HepG2 (cell line): ENCODE results near the gene CDH12. TPM values are rescaled to one million over a fixed set of nuclear protein-coding genes. Genes with fewer than 3 reads are reported as not detected.

Source experiments
- ATAC-seq: fragments of 200-7000 bp; cut with Tn5 transposase; 3 replicates; pipeline ENCODE4 v1.9.1; 2020; ENCODE audit warnings: mild to moderate bottlenecking, moderate library complexity
- BruUV-seq: library from RNA; stranded (reverse); fragments of 400-500 nt; replicated peaks from 2 replicates; lab custom pipeline; 2021; lab: Mats Ljungman, UMichigan
- CTCF ChIA-PET: fragments of 300-600 bp; formaldehyde crosslinking; extraction: SDS; loops from one replicate; lab custom pipeline; 2021; ENCODE audit warnings: low total read pairs, inconsistent platforms, low intra/inter-chr PET ratio; lab: Yijun Ruan, JAX
- POLR2A ChIA-PET: fragments of 350-600 bp; sonication (Branson Sonifier 250); formaldehyde crosslinking; loops from one replicate; lab custom pipeline; 2020; ENCODE audit warnings: antibody characterized with exemption, inconsistent platforms; lab: Yijun Ruan, JAX
- DNase-seq: peaks from one replicate; pipeline ENCODE4 v3.0.0-alpha.2; 2015; ENCODE audit warnings: low spot score
- FAIRE-seq: peaks from 3 replicates; lab custom pipeline; 2011; peaks lifted over from hg19 to GRCh38; lab: Jason Lieb, UNC
- H2AFZ ChIP-seq: one replicate; pipeline ENCODE4 v1.6.1; 2011; ENCODE audit warnings: low read length, inconsistent platforms
- H3K27ac ChIP-seq: fragments of 300-600 bp; 3 replicates; pipeline ENCODE4 v1.8.0; 2011; ENCODE audit warnings: mixed run types, mild to moderate bottlenecking, mixed read lengths, low read length, inconsistent platforms; ENCODE audit not compliant: insufficient read depth; ENCODE audit errors: extremely low read length
- H3K27me3 ChIP-seq, 2 experiments: fragments of 200-600 bp in 1 of 2; 2 replicates in 1 of 2; 3 replicates in 1 of 2; pipeline versions ENCODE4 v1.6.0 to v1.8.0; 2011; ENCODE audit warnings: low read length in 2 of 2, mild to moderate bottlenecking in 2 of 2, moderate library complexity in 2 of 2, inconsistent platforms in 1 of 2; ENCODE audit not compliant: insufficient read depth in 2 of 2, control insufficient read depth in 1 of 2
- H3K36me3 ChIP-seq, 2 experiments: fragments of 200-600 bp in 1 of 2; replicated peaks in 1 of 2; 2 replicates in 1 of 2; 3 replicates in 1 of 2; pipeline versions ENCODE4 v1.5.1 to v1.8.0; 2011; ENCODE audit warnings: low read length in 2 of 2, inconsistent platforms in 1 of 2; ENCODE audit not compliant: insufficient read depth in 2 of 2, control insufficient read depth in 1 of 2
- H3K4me1 ChIP-seq: 2 replicates; pipeline ENCODE4 v1.5.1; 2012; ENCODE audit warnings: low read length, inconsistent platforms; ENCODE audit not compliant: insufficient read depth
- H3K4me2 ChIP-seq: 2 replicates; pipeline ENCODE4 v1.6.0; 2011; ENCODE audit warnings: low read depth, low read length, inconsistent platforms
- H3K4me3 ChIP-seq, 3 experiments: fragments of 200-600 bp in 1 of 3; sonication (generic), shearing (Covaris generic) in 1 of 3; replicated peaks in 1 of 3; 2 replicates each; pipeline ENCODE4 v1.5.1; 2011 to 2016; ENCODE audit warnings: low read length in 3 of 3, inconsistent platforms in 2 of 3, low read depth in 2 of 3, mild to moderate bottlenecking in 2 of 3, control low read depth in 1 of 3, mixed read lengths in 1 of 3; ENCODE audit not compliant: insufficient read depth in 1 of 3
- H3K79me2 ChIP-seq: one replicate; pipeline ENCODE4 v1.6.1; 2011; ENCODE audit warnings: low read length, inconsistent platforms; ENCODE audit not compliant: insufficient read depth
- H3K9ac ChIP-seq: 2 replicates; pipeline ENCODE4 v1.6.0; 2011; ENCODE audit warnings: mild to moderate bottlenecking, low read depth, low read length, inconsistent platforms; ENCODE audit not compliant: insufficient read depth
- H3K9me3 ChIP-seq: 2 replicates; pipeline ENCODE4 v1.5.1; 2012; ENCODE audit warnings: mild to moderate bottlenecking, low read length
- H4K20me1 ChIP-seq: 2 replicates; pipeline ENCODE4 v1.6.0; 2011; ENCODE audit warnings: inconsistent platforms, mild to moderate bottlenecking, low read length, moderate library complexity; ENCODE audit not compliant: insufficient read depth
- FOSL2 ChIP-seq: sonication (generic); formaldehyde crosslinking; IDR thresholded peaks from 2 replicates; pipeline ENCODE4 v1.4.0; 2020; ENCODE audit warnings: missing genetic modification reagents
- HNRNPLL ChIP-seq: fragments of 200-400 bp; formaldehyde crosslinking; IDR thresholded peaks from 2 replicates; pipeline ENCODE4 v1.6.1; 2017; ENCODE audit warnings: mild to moderate bottlenecking, low read depth, low read length; ENCODE audit not compliant: poor library complexity, severe bottlenecking
- MAF1 ChIP-seq: sonication (generic); formaldehyde crosslinking; IDR thresholded peaks from 2 replicates; pipeline ENCODE4 v1.5.0; 2020; ENCODE audit warnings: missing genetic modification reagents, borderline replicate concordance
- RFX3 ChIP-seq: IDR thresholded peaks from 2 replicates; pipeline ENCODE4 v1.6.1; 2016; ENCODE audit warnings: missing biosample characterization, missing genetic modification reagents
- SNAPC2 ChIP-seq: sonication (generic); formaldehyde crosslinking; IDR thresholded peaks from 2 replicates; pipeline ENCODE4 v1.8.1; 2022; ENCODE audit warnings: mild to moderate bottlenecking, missing genetic modification reagents
- TBP ChIP-seq: sonication (generic); formaldehyde crosslinking; IDR thresholded peaks from 2 replicates; pipeline ENCODE4 v1.5.0; 2020; ENCODE audit warnings: missing genetic modification reagents
- ZNF180 ChIP-seq: sonication (generic); formaldehyde crosslinking; IDR thresholded peaks from 2 replicates; pipeline ENCODE4 v1.4.0; 2020; ENCODE audit warnings: low read depth, missing genetic modification reagents, borderline replicate concordance
- ZNF329 ChIP-seq: sonication (generic); formaldehyde crosslinking; IDR thresholded peaks from 2 replicates; pipeline ENCODE4 v1.9.0; 2021; ENCODE audit warnings: low read depth, mild to moderate bottlenecking, missing genetic modification reagents
- ZNF33A ChIP-seq: sonication (generic); formaldehyde crosslinking; IDR thresholded peaks from 2 replicates; pipeline ENCODE4 v1.5.1; 2020; ENCODE audit warnings: missing genetic modification reagents, mild to moderate bottlenecking, moderate library complexity, borderline replicate concordance
- ZNF577 ChIP-seq: sonication (generic); formaldehyde crosslinking; IDR thresholded peaks from 2 replicates; pipeline ENCODE4 v1.4.0; 2020; ENCODE audit warnings: mild to moderate bottlenecking, low read depth, missing genetic modification reagents, borderline replicate concordance
- ZNF614 ChIP-seq: IDR thresholded peaks from 2 replicates; pipeline ENCODE4 v1.6.1; 2018; ENCODE audit warnings: missing biosample characterization, missing genetic modification reagents, inconsistent platforms, borderline replicate concordance
- ZNF619 ChIP-seq: sonication (generic); formaldehyde crosslinking; IDR thresholded peaks from 2 replicates; pipeline ENCODE4 v1.4.0; 2020; ENCODE audit warnings: mild to moderate bottlenecking, missing genetic modification reagents
- WGBS: methylation state at CpG from one replicate; pipeline ENCODE4 v1.1.6; 2017; ENCODE audit warnings: low lambda C conversion rate; 5-methylcytosine and 5-hydroxymethylcytosine counted together
- in situ Hi-C: cut with HindIII; loops from 2 replicates; pipeline ENCODE4 v1.10.0; 2017; ENCODE audit warnings: low pct_unique_long_range_greater_than_20kb; ENCODE audit not compliant: extremely low pct_ligation_motif_present
- intact Hi-C: fragments of 100-400 bp; cut with micrococcal nuclease; formaldehyde crosslinking; loops from one replicate; pipeline ENCODE4 v1.10.0; 2022; ENCODE audit not compliant: unreplicated experiment
- polyA plus RNA-seq, 8 experiments: library from polyadenylated mRNA; depleted of rRNA in 3 of 8; stranded (reverse) in 7 of 8; unstranded in 1 of 8; fragments of >200 nt; fragmentation: Illumina TruSeq in 4 of 8; extraction: Trizol in 4 of 8; gene quantifications; 2 replicates each; pipeline versions ENCODE4 v1.2.1 to v1.2.3, GENCODE V29; 2011 to 2016; ENCODE audit warnings: low read depth in 4 of 8, missing spikeins in 1 of 8, mixed read lengths in 1 of 8; ENCODE audit not compliant: insufficient read depth in 1 of 8
- total RNA-seq, 5 experiments: library from RNA; depleted of rRNA; stranded (reverse); fragments of >200 nt; fragmentation: Illumina TruSeq; extraction: Trizol; gene quantifications; 2 replicates each; pipeline ENCODE4 v1.2.3, GENCODE V29; 2016; ENCODE audit warnings: low read depth in 1 of 5
- TF ChIP-seq, protein P1 (sequence below): sonication (generic); formaldehyde crosslinking; IDR thresholded peaks from 2 replicates; pipeline ENCODE4 v1.8.0; 2022; ENCODE audit warnings: mild to moderate bottlenecking, missing genetic modification reagents, moderate library complexity
- TF ChIP-seq, protein P2 (sequence below): IDR thresholded peaks from 2 replicates; pipeline ENCODE4 v1.6.1; 2016; ENCODE audit warnings: low read depth
- TF ChIP-seq, protein P3 (sequence below): sonication (generic); formaldehyde crosslinking; IDR thresholded peaks from 2 replicates; pipeline ENCODE4 v1.5.0; 2020; ENCODE audit warnings: mild to moderate bottlenecking, missing genetic modification reagents, moderate library complexity
- TF ChIP-seq, protein P4 (sequence below), 2 experiments: sonication (generic) in 1 of 2; formaldehyde crosslinking in 1 of 2; IDR thresholded peaks; 2 replicates each; pipeline versions ENCODE4 v1.5.1 to v1.6.1; 2011 to 2020; ENCODE audit warnings: borderline replicate concordance in 1 of 2, low read depth in 1 of 2, low read length in 1 of 2, mild to moderate bottlenecking in 1 of 2, missing genetic modification reagents in 1 of 2, moderate library complexity in 1 of 2

Gene CDH12
- total and polyA plus RNA-seq, 2 of the 13 experiments (the other 11 are each of a cell fraction or from before 2014, with no cell fraction given): not detected

DNA sequence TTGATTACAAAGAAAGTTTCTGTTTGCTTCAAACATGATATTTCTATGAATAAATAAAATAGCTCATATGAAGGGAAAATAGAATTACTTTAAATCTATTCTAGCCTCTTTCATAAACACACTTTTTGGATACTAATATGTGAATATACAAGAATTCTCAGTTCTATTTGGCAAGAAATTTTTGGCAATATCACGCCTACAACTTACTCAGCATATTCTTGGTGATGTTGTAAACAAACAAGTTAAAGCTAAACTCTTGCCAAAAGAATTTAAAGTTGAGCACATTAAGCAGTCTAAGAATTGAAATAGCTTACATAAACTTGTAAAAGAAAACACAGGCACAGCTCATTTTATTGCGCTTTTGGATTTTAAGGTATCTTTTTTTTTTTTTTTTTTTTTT, 209.8 kb downstream of the CDH12 start:
- Histone ChIP-seq H3K27ac (no peak overlapping the region), H3K9ac (no peak overlapping the region), H3K79me2 (no peaks in the 10 kb centered on the region), H3K4me1 (no peaks in the 10 kb centered on the region), H3K27me3 (no peaks in the 10 kb centered on the region), H3K36me3 (no peaks in the 10 kb centered on the region), H3K4me2 (no peak overlapping the region), H2AFZ (no peak overlapping the region), H4K20me1 (no peaks in the 10 kb centered on the region), H3K4me3 (no peak overlapping the region), H3K9me3 (0 out of 2 replicates have a peak, but pooled peaks cover 4% of the 10 kb centered on the region)
- DNase-seq: no peak
- ChIA-PET CTCF (no interaction called here), POLR2A (no interaction called here)
- no TSS peak for BruUV-seq
- intact Hi-C loops (no loop called here), in situ Hi-C loops (no loop called here)
- ATAC-seq: no peak
- TF ChIP-seq, protein P1, sequence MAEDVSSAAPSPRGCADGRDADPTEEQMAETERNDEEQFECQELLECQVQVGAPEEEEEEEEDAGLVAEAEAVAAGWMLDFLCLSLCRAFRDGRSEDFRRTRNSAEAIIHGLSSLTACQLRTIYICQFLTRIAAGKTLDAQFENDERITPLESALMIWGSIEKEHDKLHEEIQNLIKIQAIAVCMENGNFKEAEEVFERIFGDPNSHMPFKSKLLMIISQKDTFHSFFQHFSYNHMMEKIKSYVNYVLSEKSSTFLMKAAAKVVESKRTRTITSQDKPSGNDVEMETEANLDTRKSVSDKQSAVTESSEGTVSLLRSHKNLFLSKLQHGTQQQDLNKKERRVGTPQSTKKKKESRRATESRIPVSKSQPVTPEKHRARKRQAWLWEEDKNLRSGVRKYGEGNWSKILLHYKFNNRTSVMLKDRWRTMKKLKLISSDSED (CRISPR knock-in tag): no peak
- TF ChIP-seq FOSL2 (CRISPR knock-in tag) (no peak), TBP (CRISPR knock-in tag) (no peak), ZNF619 (CRISPR knock-in tag) (no peak), MAF1 (CRISPR knock-in tag) (no peak), ZNF33A (CRISPR knock-in tag) (no peak), ZNF180 (CRISPR knock-in tag) (no peak), SNAPC2 (CRISPR knock-in tag) (no peak), RFX3 (CRISPR knock-in tag) (no peak), ZNF577 (CRISPR knock-in tag) (no peak), ZNF329 (CRISPR knock-in tag) (no peak), ZNF614 (CRISPR knock-in tag) (no peak), HNRNPLL (no peak)
- TF ChIP-seq, protein P2, sequence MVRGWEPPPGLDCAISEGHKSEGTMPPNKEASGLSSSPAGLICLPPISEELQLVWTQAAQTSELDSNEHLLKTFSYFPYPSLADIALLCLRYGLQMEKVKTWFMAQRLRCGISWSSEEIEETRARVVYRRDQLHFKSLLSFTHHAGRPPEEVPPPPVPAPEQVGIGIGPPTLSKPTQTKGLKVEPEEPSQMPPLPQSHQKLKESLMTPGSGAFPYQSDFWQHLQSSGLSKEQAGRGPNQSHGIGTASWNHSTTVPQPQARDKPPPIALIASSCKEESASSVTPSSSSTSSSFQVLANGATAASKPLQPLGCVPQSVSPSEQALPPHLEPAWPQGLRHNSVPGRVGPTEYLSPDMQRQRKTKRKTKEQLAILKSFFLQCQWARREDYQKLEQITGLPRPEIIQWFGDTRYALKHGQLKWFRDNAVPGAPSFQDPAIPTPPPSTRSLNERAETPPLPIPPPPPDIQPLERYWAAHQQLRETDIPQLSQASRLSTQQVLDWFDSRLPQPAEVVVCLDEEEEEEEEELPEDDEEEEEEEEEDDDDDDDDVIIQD (CRISPR knock-in tag): no peak
- TF ChIP-seq, protein P3, sequence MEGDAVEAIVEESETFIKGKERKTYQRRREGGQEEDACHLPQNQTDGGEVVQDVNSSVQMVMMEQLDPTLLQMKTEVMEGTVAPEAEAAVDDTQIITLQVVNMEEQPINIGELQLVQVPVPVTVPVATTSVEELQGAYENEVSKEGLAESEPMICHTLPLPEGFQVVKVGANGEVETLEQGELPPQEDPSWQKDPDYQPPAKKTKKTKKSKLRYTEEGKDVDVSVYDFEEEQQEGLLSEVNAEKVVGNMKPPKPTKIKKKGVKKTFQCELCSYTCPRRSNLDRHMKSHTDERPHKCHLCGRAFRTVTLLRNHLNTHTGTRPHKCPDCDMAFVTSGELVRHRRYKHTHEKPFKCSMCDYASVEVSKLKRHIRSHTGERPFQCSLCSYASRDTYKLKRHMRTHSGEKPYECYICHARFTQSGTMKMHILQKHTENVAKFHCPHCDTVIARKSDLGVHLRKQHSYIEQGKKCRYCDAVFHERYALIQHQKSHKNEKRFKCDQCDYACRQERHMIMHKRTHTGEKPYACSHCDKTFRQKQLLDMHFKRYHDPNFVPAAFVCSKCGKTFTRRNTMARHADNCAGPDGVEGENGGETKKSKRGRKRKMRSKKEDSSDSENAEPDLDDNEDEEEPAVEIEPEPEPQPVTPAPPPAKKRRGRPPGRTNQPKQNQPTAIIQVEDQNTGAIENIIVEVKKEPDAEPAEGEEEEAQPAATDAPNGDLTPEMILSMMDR (CRISPR knock-in tag): no peak
- TF ChIP-seq, protein P4, sequence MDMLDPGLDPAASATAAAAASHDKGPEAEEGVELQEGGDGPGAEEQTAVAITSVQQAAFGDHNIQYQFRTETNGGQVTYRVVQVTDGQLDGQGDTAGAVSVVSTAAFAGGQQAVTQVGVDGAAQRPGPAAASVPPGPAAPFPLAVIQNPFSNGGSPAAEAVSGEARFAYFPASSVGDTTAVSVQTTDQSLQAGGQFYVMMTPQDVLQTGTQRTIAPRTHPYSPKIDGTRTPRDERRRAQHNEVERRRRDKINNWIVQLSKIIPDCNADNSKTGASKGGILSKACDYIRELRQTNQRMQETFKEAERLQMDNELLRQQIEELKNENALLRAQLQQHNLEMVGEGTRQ (IDR thresholded peaks at IDR 0.05; ENCODE audit: low read depth, low read length): no peak
- TF ChIP-seq, protein P4 (CRISPR knock-in tag; IDR thresholded peaks at IDR 0.05; ENCODE audit: borderline replicate concordance): no peak
- 51% methylated on average over 2 of the region's 2 CpGs for WGBS
- FAIRE-seq: no peak
